IMR-90 (cell line): ENCODE results near the gene PAFAH1B2. TPM values are rescaled to one million over a fixed set of nuclear protein-coding genes. Genes with fewer than 3 reads are reported as not detected.
A peak's percentile ranks its signal among the peaks of the same experiment; 100 is the strongest.

Experiments used
- ATAC-seq: fragments of 200-7000 bp; cut with Tn5 transposase; 2 replicates; pipeline ENCODE4 v1.9.1; 2020; ENCODE audit warnings: low read depth, mild to moderate bottlenecking, moderate library complexity
- BruUV-seq: library from RNA; stranded (reverse); fragments of 400-500 nt; replicated peaks from 2 replicates; lab custom pipeline; 2021; lab: Mats Ljungman, UMichigan
- CTCF ChIA-PET: fragments of 300-600 bp; formaldehyde crosslinking; extraction: SDS; loops from one replicate; lab custom pipeline; 2021; ENCODE audit warnings: antibody characterized with exemption; lab: Yijun Ruan, JAX
- POLR2A ChIA-PET: fragments of 300-600 bp; sonication (Branson Sonifier 250); formaldehyde crosslinking; loops from one replicate; lab custom pipeline; 2022; ENCODE audit warnings: antibody characterized with exemption; ENCODE audit not compliant: unreplicated experiment; lab: Charles Lee
- DNase-seq: peaks from one replicate; pipeline ENCODE4 v3.0.0; 2013
- H2AFZ ChIP-seq: replicated peaks from 2 replicates; pipeline ENCODE3; 2013; ENCODE audit warnings: low read length, mild to moderate bottlenecking; ENCODE audit not compliant: poor library complexity
- H2AK5ac ChIP-seq: 2 replicates; pipeline ENCODE4 v1.6.1; 2013; ENCODE audit warnings: low read depth, low read length, inconsistent platforms
- H2AK9ac ChIP-seq: replicated peaks from 2 replicates; pipeline ENCODE3; 2013; ENCODE audit warnings: mild to moderate bottlenecking, low read depth, low read length, moderate library complexity; ENCODE audit not compliant: poor library complexity
- H2BK120ac ChIP-seq: 2 replicates; pipeline ENCODE4 v1.6.1; 2013; ENCODE audit warnings: low read depth, low read length, inconsistent platforms
- H2BK15ac ChIP-seq: 3 replicates; pipeline ENCODE4 v1.6.1; 2013; ENCODE audit warnings: low read depth, low read length, inconsistent platforms
- H2BK20ac ChIP-seq: 2 replicates; pipeline ENCODE4 v1.6.1; 2013; ENCODE audit warnings: low read depth, mild to moderate bottlenecking, inconsistent platforms, low read length, moderate library complexity
- H2BK5ac ChIP-seq: 2 replicates; pipeline ENCODE4 v1.6.1; 2013; ENCODE audit warnings: mild to moderate bottlenecking, low read depth, low read length, inconsistent platforms; ENCODE audit not compliant: poor library complexity, severe bottlenecking
- H3K14ac ChIP-seq: replicated peaks from 2 replicates; pipeline ENCODE4 v1.6.1; 2013; ENCODE audit warnings: low read depth, low read length, inconsistent platforms
- H3K18ac ChIP-seq: 2 replicates; pipeline ENCODE4 v1.6.1; 2013; ENCODE audit warnings: low read depth, low read length, control low read depth
- H3K23ac ChIP-seq: 2 replicates; pipeline ENCODE4 v1.6.1; 2013; ENCODE audit warnings: low read depth, low read length, inconsistent platforms
- H3K27ac ChIP-seq: 2 replicates; pipeline ENCODE4 v1.5.1; 2013; ENCODE audit warnings: mild to moderate bottlenecking, control low read depth, low read length; ENCODE audit not compliant: insufficient read depth
- H3K27me3 ChIP-seq: 2 replicates; pipeline ENCODE4 v1.6.1; 2013; ENCODE audit warnings: low read length; ENCODE audit not compliant: control insufficient read depth, insufficient read depth
- H3K36me3 ChIP-seq: 2 replicates; pipeline ENCODE4 v1.6.1; 2013; ENCODE audit warnings: low read length, mixed read lengths; ENCODE audit not compliant: control insufficient read depth, insufficient read depth
- H3K4ac ChIP-seq: 2 replicates; pipeline ENCODE4 v1.6.1; 2013; ENCODE audit warnings: low read depth, low read length, inconsistent platforms
- H3K4me1 ChIP-seq: 2 replicates; pipeline ENCODE4 v1.6.1; 2013; ENCODE audit warnings: low read length, mixed read lengths; ENCODE audit not compliant: control insufficient read depth, insufficient read depth
- H3K4me2 ChIP-seq: 2 replicates; pipeline ENCODE4 v1.6.1; 2013; ENCODE audit warnings: low read depth, mild to moderate bottlenecking, control low read depth, low read length, moderate library complexity
- H3K4me3 ChIP-seq: 2 replicates; pipeline ENCODE4 v1.5.1; 2013; ENCODE audit warnings: low read depth, mild to moderate bottlenecking, control low read depth, low read length, moderate library complexity; ENCODE audit not compliant: insufficient read depth
- H3K56ac ChIP-seq: 2 replicates; pipeline ENCODE4 v1.6.1; 2013; ENCODE audit warnings: low read length, inconsistent platforms; ENCODE audit not compliant: insufficient read depth; ENCODE audit errors: extremely low read depth
- H3K79me1 ChIP-seq, 2 experiments: 2 replicates each; pipeline ENCODE4 v1.6.1; 2013; ENCODE audit warnings: low read length in 2 of 2, inconsistent platforms in 1 of 2, low read depth in 1 of 2
- H3K9ac ChIP-seq: 2 replicates; pipeline ENCODE4 v1.6.1; 2013; ENCODE audit warnings: low read depth, low read length, control low read depth
- H3K9me1 ChIP-seq: 2 replicates; pipeline ENCODE4 v1.6.1; 2013; ENCODE audit warnings: low read length, inconsistent platforms; ENCODE audit not compliant: insufficient read depth
- H3K9me3 ChIP-seq: 2 replicates; pipeline ENCODE4 v1.6.1; 2013; ENCODE audit warnings: low read length; ENCODE audit not compliant: control insufficient read depth, insufficient read depth
- H4K20me1 ChIP-seq: 2 replicates; pipeline ENCODE4 v1.6.1; 2013; ENCODE audit warnings: low read length, inconsistent platforms; ENCODE audit not compliant: insufficient read depth
- H4K5ac ChIP-seq: 2 replicates; pipeline ENCODE4 v1.6.1; 2013; ENCODE audit warnings: mild to moderate bottlenecking, low read depth, low read length, control low read depth
- H4K8ac ChIP-seq, 2 experiments: 2 replicates each; pipeline ENCODE4 v1.6.1; 2013; ENCODE audit warnings: low read depth in 2 of 2, low read length in 2 of 2, control low read depth in 1 of 2, inconsistent platforms in 1 of 2
- H4K91ac ChIP-seq: 2 replicates; pipeline ENCODE4 v1.6.1; 2013; ENCODE audit warnings: low read depth, low read length, inconsistent platforms; ENCODE audit not compliant: insufficient read depth
- CEBPB ChIP-seq: IDR thresholded peaks from 2 replicates; pipeline ENCODE4 v1.6.1; 2012; ENCODE audit warnings: low read depth, low read length, improper control_type of control experiment
- CHD1 ChIP-seq: IDR thresholded peaks from 2 replicates; pipeline ENCODE4 v1.6.1; 2012; ENCODE audit warnings: low read depth, low read length, improper control_type of control experiment
- MAFK ChIP-seq: IDR thresholded peaks from 2 replicates; pipeline ENCODE4 v1.6.1; 2012; ENCODE audit warnings: low read depth, low read length, improper control_type of control experiment
- MXI1 ChIP-seq: IDR thresholded peaks from 2 replicates; pipeline ENCODE4 v1.6.1; 2012; ENCODE audit warnings: low read depth, mild to moderate bottlenecking, low read length, moderate library complexity, borderline replicate concordance
- POLR2A ChIP-seq: IDR thresholded peaks from 2 replicates; pipeline ENCODE4 v1.6.1; 2012; ENCODE audit warnings: mild to moderate bottlenecking, low read depth, low read length
- SMC3 ChIP-seq: fragments of 150-350 bp; IDR thresholded peaks from 2 replicates; pipeline ENCODE4 v1.6.1; 2016; ENCODE audit warnings: low read depth, mild to moderate bottlenecking, antibody characterized with exemption, low read length, moderate library complexity
- dilution Hi-C: fragments of 300-500 bp; cut with HindIII; formaldehyde crosslinking; loops from one replicate; pipeline ENCODE4 v1.14.3; 2018; ENCODE audit warnings: low sequenced_read_pairs; ENCODE audit not compliant: unreplicated experiment
- in situ Hi-C: fragments of 300-500 bp; cut with MboI; formaldehyde crosslinking; loops from 3 replicates; pipeline ENCODE4 v1.14.3; 2019; ENCODE audit warnings: low sequenced_read_pairs, inconsistent platforms, mixed read lengths
- intact Hi-C: fragments of 100-400 bp; cut with micrococcal nuclease; formaldehyde crosslinking; loops from 2 replicates; pipeline ENCODE4 v1.10.0; 2022
- polyA plus RNA-seq, 3 experiments: library from polyadenylated mRNA; depleted of rRNA; stranded (reverse); fragments of >200 nt; gene quantifications; 2 replicates each; pipeline ENCODE4 v1.2.3, GENCODE V29; 2012; ENCODE audit warnings: low replicate concordance in 1 of 3
- total RNA-seq: library from RNA; depleted of rRNA; stranded (reverse); fragments of >200 nt; gene quantifications from 2 replicates; pipeline ENCODE4 v1.2.3, GENCODE V29; 2012

PAFAH1B2 gene
- total and polyA plus RNA-seq, 2 of the 4 experiments (the other 2 are of a cell fraction) = 29.8 to 280 TPM

GRCh38 chr11:117121176-117121575, 22.9 kb upstream of the PAFAH1B2 start:
- in situ Hi-C loops = no loop called here
- Histone ChIP-seq H2BK5ac (no peak overlapping the region), H3K79me1 (no peaks in the 10 kb centered on the region), H2AK9ac (no peak overlapping the region), H3K9ac (no peak overlapping the region), H2AFZ (no peak overlapping the region), H3K36me3 (no peaks in the 10 kb centered on the region), H2BK20ac (0 out of 2 replicates have a peak overlapping the region, but pooled peaks have one; percentile 45), H4K20me1 (no peaks in the 10 kb centered on the region), H4K5ac (no peak overlapping the region), H3K56ac (no peak overlapping the region), H2AK5ac (no peak overlapping the region), H3K4me2 (no peak overlapping the region), H3K27me3 (peaks cover 8% of the 10 kb centered on the region), H4K8ac (no peak overlapping the region), H3K4me1 (peaks cover 2% of the 10 kb centered on the region; the same call in 1 of the 2 replicates), H3K9me3 (no peaks in the 10 kb centered on the region), H2BK15ac (no peak overlapping the region), H4K91ac (no peak overlapping the region), H3K18ac (no peak overlapping the region), H3K4me3 (no peak overlapping the region), H3K27ac (no peak overlapping the region; the same call in 1 of the 2 replicates), H2BK120ac (peak overlapping the region; percentile 34; the same call in 1 of the 2 replicates), H3K14ac (no peak overlapping the region), H3K9me1 (no peaks in the 10 kb centered on the region), H3K23ac (no peak overlapping the region), H3K4ac (no peak overlapping the region)
- intact Hi-C loops = no loop called here
- no TSS peak for BruUV-seq
- DNase-seq (peak; percentile 74), ATAC-seq (peak; percentile 73)
- POLR2A ChIA-PET = no interaction called here
- dilution Hi-C loops = no loop called here
- CTCF ChIA-PET = no interaction called here
- no peak for TF ChIP-seq CHD1
- no peak for TF ChIP-seq MXI1
- TF ChIP-seq SMC3 = no peak
- TF ChIP-seq MAFK = peak; percentile 40; the same call in 1 of the 2 replicates
- peak; percentile 54; the same call in 1 of the 2 replicates for TF ChIP-seq CEBPB
- TF ChIP-seq POLR2A = no peak
